ENCODE measurements around the gene MARCHF11. TPM values are rescaled to one million over a fixed set of nuclear protein-coding genes. Genes with fewer than 3 reads are reported as not detected.

Gene MARCHF11
- total and polyA plus RNA-seq, 2 experiments from 2014 or later = not detected

DNA sequence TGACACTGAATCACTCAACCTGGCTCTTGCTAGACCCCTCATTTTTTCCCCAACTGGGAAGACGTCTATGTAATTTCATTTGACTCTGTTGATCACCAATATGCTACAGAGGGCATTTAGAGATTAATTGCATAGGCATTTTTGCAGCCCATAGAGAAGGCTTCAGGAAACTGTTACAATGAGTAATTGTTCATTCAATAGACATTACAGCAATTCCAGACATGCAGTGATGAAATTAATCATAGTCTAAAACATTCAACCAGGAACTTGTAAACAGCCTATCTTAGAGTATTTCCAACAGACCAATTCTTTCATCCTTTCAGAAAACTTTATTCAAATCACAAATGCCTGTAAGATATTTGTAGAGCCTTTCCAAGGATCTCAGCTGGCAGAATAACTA is 122.3 kb downstream of the MARCHF11 start:
- H3K27me3 ChIP-seq = no peaks in the 10 kb centered on the region
- H3K36me3 ChIP-seq (replicated peaks; ENCODE audit: insufficient read depth, low read depth) = no peaks in the 10 kb centered on the region
- TF ChIP-seq, protein P1, sequence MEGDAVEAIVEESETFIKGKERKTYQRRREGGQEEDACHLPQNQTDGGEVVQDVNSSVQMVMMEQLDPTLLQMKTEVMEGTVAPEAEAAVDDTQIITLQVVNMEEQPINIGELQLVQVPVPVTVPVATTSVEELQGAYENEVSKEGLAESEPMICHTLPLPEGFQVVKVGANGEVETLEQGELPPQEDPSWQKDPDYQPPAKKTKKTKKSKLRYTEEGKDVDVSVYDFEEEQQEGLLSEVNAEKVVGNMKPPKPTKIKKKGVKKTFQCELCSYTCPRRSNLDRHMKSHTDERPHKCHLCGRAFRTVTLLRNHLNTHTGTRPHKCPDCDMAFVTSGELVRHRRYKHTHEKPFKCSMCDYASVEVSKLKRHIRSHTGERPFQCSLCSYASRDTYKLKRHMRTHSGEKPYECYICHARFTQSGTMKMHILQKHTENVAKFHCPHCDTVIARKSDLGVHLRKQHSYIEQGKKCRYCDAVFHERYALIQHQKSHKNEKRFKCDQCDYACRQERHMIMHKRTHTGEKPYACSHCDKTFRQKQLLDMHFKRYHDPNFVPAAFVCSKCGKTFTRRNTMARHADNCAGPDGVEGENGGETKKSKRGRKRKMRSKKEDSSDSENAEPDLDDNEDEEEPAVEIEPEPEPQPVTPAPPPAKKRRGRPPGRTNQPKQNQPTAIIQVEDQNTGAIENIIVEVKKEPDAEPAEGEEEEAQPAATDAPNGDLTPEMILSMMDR (IDR thresholded peaks at IDR 0.05; ENCODE audit: poor library complexity) = no peak
- TF ChIP-seq EZH2 (IDR thresholded peaks at IDR 0.05; ENCODE audit: borderline replicate concordance) = no peak
- no peak for TF ChIP-seq EZH2phosphoT487 (IDR thresholded peaks at IDR 0.05; ENCODE audit: low read depth, severe bottlenecking, unreplicated experiment)
- H3K27ac ChIP-seq = no peak overlapping the region
- H4K20me1 ChIP-seq (ENCODE audit: insufficient read depth, poor library complexity, severe bottlenecking) = no peaks in the 10 kb centered on the region
- no peak overlapping the region for H3K4me3 ChIP-seq
- no peak for DNase-seq (ENCODE audit: low spot score)
- H3K4me1 ChIP-seq (ENCODE audit: insufficient read depth) = no peaks in the 10 kb centered on the region
- no peaks in the 10 kb centered on the region for H3K9me3 ChIP-seq (ENCODE audit: low read depth)
- H3K9me2 ChIP-seq (replicated peaks; ENCODE audit: insufficient read depth) = no peaks in the 10 kb centered on the region
- 64% methylated on average over 1 of the region's 1 CpG for WGBS (ENCODE audit: low lambda C conversion rate, missing lambda C conversion rate)
- H3K79me2 ChIP-seq = no peaks in the 10 kb centered on the region
- H2AFZ ChIP-seq = no peak overlapping the region
- no peak overlapping the region for H3K4me2 ChIP-seq

DNA sequence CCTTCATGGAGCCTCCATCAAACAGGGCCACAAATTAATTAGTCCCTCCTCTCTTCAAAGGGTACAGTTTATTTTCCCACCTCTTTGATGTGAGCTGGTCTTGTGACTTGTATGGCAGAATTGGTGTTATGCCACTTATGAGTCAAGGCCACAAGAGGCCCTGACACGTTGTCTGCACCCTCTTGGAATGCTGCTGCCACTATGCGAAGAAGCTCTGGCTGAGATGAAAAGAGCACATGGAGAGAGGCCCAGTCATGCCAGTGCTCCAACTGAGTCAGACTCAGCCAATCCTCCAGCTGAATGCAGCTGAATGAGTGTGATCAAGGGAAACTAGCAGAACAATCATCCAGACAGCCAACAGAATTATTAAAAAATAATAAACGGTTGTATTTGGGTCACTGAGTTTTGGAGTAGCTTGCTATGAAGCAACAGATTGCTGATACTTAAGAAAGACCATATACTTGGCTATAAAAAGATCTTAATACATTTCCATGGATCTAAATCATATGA is 128.3 kb downstream of the MARCHF11 start:
- no peaks in the 10 kb centered on the region for H3K79me2 ChIP-seq
- H3K4me2 ChIP-seq = no peak overlapping the region
- H3K27ac ChIP-seq = no peak overlapping the region
- no peaks in the 10 kb centered on the region for H3K9me2 ChIP-seq (replicated peaks; ENCODE audit: insufficient read depth)
- TF ChIP-seq EZH2phosphoT487 (IDR thresholded peaks at IDR 0.05; ENCODE audit: low read depth, severe bottlenecking, unreplicated experiment) (no peak), EZH2 (IDR thresholded peaks at IDR 0.05; ENCODE audit: borderline replicate concordance) (no peak)
- TF ChIP-seq, protein P1 (IDR thresholded peaks at IDR 0.05; ENCODE audit: poor library complexity) = no peak
- WGBS (ENCODE audit: low lambda C conversion rate, missing lambda C conversion rate) = 83% methylated on average over 3 of the region's 3 CpGs
- no peaks in the 10 kb centered on the region for H3K9me3 ChIP-seq (ENCODE audit: low read depth)
- no peaks in the 10 kb centered on the region for H3K27me3 ChIP-seq
- no peaks in the 10 kb centered on the region for H3K4me1 ChIP-seq (ENCODE audit: insufficient read depth)
- no peak overlapping the region for H2AFZ ChIP-seq
- H3K4me3 ChIP-seq = no peak overlapping the region
- no peak for DNase-seq (ENCODE audit: low spot score)
- H3K36me3 ChIP-seq (replicated peaks; ENCODE audit: insufficient read depth, low read depth) = no peaks in the 10 kb centered on the region
- H4K20me1 ChIP-seq (ENCODE audit: insufficient read depth, poor library complexity, severe bottlenecking) = no peaks in the 10 kb centered on the region

DNA sequence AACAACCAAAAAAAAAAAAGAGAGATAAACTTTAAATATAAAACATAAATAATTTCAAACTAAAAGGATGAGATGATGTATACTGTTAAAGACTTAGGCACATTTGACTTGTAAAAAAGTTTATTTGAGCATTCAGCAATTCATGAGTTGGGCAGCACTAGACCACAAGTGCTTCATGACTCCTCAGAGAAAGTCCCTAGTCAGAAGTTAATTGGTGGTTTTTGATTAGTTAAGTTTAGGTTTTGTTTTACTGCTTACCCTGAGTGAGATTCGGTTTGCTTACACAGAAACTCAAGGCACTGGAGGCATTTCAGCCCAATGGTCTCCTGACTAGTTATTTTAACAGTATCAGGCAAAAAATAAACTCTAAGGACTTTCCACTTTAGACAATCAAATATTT is 129.2 kb downstream of the MARCHF11 start:
- 56% methylated on average over 1 of the region's 1 CpG for WGBS (ENCODE audit: low lambda C conversion rate, missing lambda C conversion rate)
- no peaks in the 10 kb centered on the region for H3K27me3 ChIP-seq

DNA sequence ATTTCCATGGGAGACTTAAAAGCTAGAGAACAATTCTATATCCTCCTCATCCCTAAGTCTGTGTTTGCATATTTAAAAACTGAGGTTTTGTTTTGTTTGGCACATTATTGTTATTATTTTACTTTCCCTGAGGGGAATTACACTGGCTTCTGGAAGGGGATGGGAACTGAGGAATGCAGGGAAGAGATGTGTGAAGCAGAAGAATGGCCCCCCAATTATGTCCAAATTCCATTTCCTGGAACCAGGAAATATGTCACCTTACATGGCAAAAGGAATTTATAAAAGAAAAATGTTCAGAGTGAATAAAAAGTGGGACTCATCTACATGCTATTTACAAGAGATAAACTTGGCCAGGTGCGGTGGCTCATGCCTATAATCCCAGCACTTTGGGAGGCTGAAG is 129.8 kb downstream of the MARCHF11 start:
- DNase-seq (ENCODE audit: low spot score) = no peak
- H3K36me3 ChIP-seq (replicated peaks; ENCODE audit: insufficient read depth, low read depth) = no peaks in the 10 kb centered on the region
- H3K4me2 ChIP-seq = no peak overlapping the region
- H2AFZ ChIP-seq = no peak overlapping the region
- H3K9me3 ChIP-seq (ENCODE audit: low read depth) = no peaks in the 10 kb centered on the region
- TF ChIP-seq EZH2 (IDR thresholded peaks at IDR 0.05; ENCODE audit: borderline replicate concordance) = no peak
- no peak for TF ChIP-seq EZH2phosphoT487 (IDR thresholded peaks at IDR 0.05; ENCODE audit: low read depth, severe bottlenecking, unreplicated experiment)
- TF ChIP-seq, protein P1 (IDR thresholded peaks at IDR 0.05; ENCODE audit: poor library complexity) = no peak
- no peak overlapping the region for H3K27ac ChIP-seq
- H3K79me2 ChIP-seq = no peaks in the 10 kb centered on the region
- H3K27me3 ChIP-seq = no peaks in the 10 kb centered on the region
- 81% methylated on average over 1 of the region's 1 CpG for WGBS (ENCODE audit: low lambda C conversion rate, missing lambda C conversion rate)
- no peaks in the 10 kb centered on the region for H3K4me1 ChIP-seq (ENCODE audit: insufficient read depth)
- H3K4me3 ChIP-seq = no peak overlapping the region
- H3K9me2 ChIP-seq (replicated peaks; ENCODE audit: insufficient read depth) = no peaks in the 10 kb centered on the region
- no peaks in the 10 kb centered on the region for H4K20me1 ChIP-seq (ENCODE audit: insufficient read depth, poor library complexity, severe bottlenecking)

More for the DNA sequence above, 129.2 kb downstream of the MARCHF11 start:
- no peaks in the 10 kb centered on the region for H3K36me3 ChIP-seq (replicated peaks; ENCODE audit: insufficient read depth, low read depth)
- H3K79me2 ChIP-seq = no peaks in the 10 kb centered on the region
- no peaks in the 10 kb centered on the region for H3K9me3 ChIP-seq (ENCODE audit: low read depth)
- no peak overlapping the region for H3K4me2 ChIP-seq
- no peaks in the 10 kb centered on the region for H4K20me1 ChIP-seq (ENCODE audit: insufficient read depth, poor library complexity, severe bottlenecking)
- no peak overlapping the region for H3K4me3 ChIP-seq
- no peak for DNase-seq (ENCODE audit: low spot score)
- H3K27ac ChIP-seq = no peak overlapping the region
- no peak for TF ChIP-seq EZH2 (IDR thresholded peaks at IDR 0.05; ENCODE audit: borderline replicate concordance)
- no peaks in the 10 kb centered on the region for H3K9me2 ChIP-seq (replicated peaks; ENCODE audit: insufficient read depth)
- H3K4me1 ChIP-seq (ENCODE audit: insufficient read depth) = no peaks in the 10 kb centered on the region
- no peak overlapping the region for H2AFZ ChIP-seq
